ACHN (cell line): ENCODE results near the gene LMBR1.
"Not testable (repeated sequence)": the region's sequence is repeated elsewhere in the genome, so short reads cannot be mapped to it uniquely, and the experiment has no call there.

ENCODE experiments used
- DNase-seq: peaks from one replicate; pipeline ENCODE4 v3.0.0-alpha.2; 2015
- in situ Hi-C: cut with HindIII; loops from 2 replicates; pipeline ENCODE4 v1.10.0; 2017; ENCODE audit warnings: low sequenced_read_pairs, low pct_ligation_motif_present, low pct_unique_long_range_greater_than_20kb

Gene LMBR1

DNA sequence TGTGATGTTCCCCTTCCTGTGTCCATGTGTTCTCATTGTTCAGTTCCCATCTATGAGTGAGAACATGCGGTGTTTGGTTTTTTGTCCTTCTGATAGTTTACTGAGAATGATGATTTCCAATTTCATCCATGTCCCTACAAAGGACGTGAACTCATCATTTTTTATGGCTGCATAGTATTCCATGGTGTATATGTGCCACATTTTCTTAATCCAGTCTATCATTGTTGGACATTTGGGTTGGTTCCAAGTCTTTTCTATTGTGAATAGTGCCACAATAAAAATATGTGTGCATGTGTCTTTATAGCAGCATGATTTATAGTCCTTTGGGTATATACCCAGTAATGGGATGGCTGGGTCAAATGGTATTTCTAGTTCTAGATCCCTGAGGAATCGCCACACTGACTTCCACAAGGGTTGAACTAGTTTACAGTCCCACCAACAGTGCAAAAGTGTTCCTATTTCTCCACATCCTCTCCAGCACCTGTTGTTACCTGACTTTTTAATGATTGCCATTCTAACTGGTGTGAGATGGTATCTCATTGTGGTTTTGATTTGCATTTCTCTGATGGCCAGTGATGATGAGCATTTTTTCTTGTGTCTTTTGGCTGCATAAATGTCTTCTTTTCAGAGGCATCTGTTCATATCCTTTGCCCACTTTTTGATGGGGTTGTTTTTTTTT, 16.7 kb upstream of the LMBR1 start:
- in situ Hi-C loops, DNase-seq: not testable (repeated sequence)

DNA sequence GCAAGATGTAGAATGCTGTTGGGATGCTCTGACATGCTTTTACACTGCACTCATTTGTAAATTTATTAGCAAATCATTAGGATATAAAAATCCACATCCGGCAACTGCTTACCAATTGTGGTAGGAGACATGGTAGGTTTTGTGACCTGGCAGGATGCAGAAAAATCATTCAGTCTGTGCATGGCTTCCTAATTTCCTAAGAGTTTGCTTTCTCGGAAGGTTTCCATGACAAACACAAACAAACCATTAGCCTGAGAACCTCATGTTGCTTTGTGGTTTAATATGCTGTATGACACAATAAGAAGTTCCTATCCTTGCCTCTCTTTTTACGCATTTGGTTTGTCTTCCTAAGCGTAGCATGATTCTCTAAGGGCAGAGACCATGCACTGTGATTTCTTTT, 14.7 kb upstream of the LMBR1 start:
- DNase-seq = no peak
- in situ Hi-C loops = no loop called here

DNA sequence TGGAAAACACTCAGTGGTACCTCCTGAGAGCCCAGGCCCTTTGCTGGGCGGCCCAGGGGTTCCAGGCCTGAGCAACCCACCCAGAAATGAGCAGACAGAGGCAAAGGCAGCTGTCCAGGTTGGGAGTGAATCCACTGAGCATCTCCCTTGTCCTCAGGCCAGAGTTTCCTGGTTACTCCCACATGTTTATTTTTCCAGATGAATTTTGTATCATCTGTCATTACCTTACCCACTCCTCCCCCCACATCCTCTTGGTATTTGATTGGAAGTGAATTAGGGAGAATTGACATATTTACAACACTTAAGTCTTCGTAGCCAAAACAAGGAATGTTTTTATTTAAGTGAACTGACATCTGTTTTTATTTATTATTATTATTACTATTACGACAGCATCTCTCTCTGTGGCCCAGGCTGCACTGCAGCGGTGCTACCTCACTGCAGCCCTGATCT, 13.2 kb upstream of the LMBR1 start:
- in situ Hi-C loops = no loop called here
- DNase-seq = no peak

- in situ Hi-C loops = no loop called here
- DNase-seq = no peak
These were observed 10.4 kb upstream of the LMBR1 start for GRCh38 chr7:156903232-156903909.

DNA sequence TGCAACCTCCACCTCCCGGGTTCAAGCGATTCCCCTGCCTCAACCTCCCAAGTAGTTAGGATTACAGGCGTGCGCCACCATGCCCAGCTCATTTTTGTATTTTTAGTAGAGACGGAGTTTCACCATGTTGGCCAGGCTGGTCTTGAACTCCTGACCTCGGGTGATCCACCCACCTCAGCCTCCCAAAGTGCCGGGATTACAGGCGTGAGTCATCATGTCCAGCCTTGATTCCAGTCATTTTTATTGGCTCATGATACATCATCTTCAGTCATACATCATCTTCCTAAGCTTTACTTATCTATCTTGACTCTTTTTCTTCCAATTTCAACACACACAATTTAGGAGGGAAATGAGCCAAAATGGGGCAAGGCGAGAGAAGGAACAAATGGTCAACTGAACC, 7.1 kb upstream of the LMBR1 start:
- in situ Hi-C loops, DNase-seq: not testable (repeated sequence)

- peak; percentile 37 for DNase-seq
- in situ Hi-C loops = no loop called here
These were observed 6.0 kb upstream of the LMBR1 start for GRCh38 chr7:156898938-156899337.

DNA sequence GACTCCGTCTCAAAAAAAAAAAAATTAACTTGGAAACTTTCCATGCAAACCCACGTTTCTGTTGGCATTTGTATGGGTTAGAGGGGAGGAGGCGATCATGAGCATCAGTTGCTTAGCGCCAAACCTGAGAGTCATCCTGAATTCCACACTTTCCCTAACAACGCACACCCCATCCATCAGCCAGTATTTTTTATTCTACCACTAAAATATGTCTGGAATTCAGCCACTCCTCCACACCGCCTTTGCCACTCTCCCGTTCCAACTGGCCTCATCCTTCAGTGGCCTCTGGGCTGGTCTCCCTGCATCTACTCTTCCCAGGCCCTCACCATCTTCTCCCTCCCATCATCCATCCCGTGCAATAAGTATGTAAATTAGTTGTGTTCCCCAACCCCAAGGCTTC, 4.7 kb upstream of the LMBR1 start:
- peak; percentile 98 for DNase-seq
- in situ Hi-C loops = no loop called here

GRCh38 chr7:156896388-156897022, 3.5 kb upstream of the LMBR1 start:
- no peak for DNase-seq

DNA sequence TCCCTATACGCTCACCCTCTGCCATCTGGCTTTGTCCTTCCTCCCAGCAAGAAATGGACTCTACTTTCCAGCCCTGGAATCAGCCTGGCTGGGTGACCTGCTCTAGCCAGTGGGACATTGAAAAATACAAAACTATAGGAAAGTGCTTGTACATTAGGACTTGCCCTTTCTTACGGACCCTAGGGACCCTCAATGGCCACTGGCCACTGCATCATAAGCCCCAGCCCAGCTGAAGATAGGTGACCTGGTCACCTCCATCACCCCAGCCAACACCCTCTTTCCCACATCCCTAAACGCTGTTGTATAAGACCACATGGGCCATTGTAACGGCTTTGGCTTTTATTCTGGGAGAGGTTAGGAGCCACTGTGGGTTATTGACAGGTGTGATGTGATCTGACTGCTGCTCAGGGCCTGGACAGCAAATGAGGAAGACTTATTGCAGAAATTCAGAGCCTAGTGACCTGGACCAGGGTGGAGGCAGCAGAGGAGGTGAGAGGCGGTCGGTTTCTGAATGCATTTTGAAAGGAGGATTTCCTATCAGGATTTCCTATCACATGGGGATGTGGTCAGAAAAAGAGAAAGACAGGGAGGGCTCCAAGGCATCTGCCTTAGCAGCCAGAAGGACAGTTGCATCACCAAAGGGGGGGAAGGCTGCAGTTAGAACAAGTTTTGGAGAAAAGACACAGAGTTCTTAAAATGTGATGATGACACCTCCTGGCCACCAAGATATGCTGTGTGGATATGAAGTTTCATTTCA, 2.2 kb upstream of the LMBR1 start:
- in situ Hi-C loops = no loop called here
- DNase-seq = no peak

More at GRCh38 chr7:156896388-156897022, 3.5 kb upstream of the LMBR1 start:
- in situ Hi-C loops = no loop called here

DNA sequence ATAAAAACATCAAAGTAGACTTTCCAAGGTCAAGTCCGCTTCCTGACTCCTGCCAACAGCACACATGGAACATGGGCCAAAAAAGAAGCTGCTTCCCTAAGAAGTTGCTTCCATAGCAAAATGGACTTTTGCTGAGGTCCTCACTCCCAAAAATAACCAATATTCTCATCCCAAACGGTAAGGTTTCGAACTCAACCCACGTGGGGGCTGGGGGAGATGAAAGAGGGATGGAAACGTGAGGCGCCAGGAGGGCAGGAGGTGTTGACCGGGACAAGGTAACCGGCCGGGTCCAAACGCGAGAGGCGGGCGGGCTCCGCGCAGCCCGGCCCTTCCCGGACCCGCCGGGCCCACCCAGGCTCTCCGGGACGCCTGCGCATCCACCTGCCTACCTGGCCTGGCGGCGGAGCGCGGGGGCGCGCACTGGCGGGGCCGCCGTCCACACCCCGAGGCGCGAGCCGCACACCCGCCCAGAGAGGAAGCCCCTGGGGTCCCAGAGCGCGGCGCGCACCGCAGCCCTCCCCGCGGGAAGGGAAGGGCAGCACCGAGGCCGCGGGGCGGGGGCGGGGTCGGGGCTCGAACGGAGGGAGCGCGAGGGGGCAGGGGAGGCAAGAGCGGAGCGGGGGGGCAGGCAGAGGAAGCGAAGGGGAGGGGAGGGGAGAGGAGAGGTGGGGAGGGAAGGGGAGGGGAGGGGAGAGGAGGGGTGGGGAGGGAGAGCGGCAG, 742 bp downstream of the LMBR1 start:
- in situ Hi-C loops = no loop called here
- peak; percentile 68 for DNase-seq

DNA sequence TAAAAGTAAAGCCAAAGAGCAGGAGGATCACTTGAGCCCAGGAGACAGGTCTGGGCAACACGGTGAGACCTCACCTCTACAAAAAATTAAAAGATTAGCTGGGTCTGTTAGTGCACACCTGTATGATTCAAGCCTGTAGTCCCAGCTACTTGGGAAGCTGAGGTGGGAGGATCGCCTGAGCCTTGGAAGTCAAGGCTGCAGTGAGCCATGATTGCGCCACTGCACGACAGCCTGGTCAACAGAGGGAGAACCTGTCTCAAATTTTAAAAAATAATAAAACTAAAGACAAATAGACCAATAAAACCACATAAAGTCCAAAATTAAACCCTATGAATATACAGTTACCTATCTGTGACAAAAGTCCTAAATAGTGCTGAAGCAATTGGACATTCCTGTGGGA, 3.2 kb downstream of the LMBR1 start:
- DNase-seq = no peak
- in situ Hi-C loops = no loop called here

GRCh38 chr7:156889089-156889488, 3.9 kb downstream of the LMBR1 start:
- no peak for DNase-seq
- in situ Hi-C loops = no loop called here

GRCh38 chr7:156886020-156886795, 6.8 kb downstream of the LMBR1 start:
- DNase-seq = no peak

DNA sequence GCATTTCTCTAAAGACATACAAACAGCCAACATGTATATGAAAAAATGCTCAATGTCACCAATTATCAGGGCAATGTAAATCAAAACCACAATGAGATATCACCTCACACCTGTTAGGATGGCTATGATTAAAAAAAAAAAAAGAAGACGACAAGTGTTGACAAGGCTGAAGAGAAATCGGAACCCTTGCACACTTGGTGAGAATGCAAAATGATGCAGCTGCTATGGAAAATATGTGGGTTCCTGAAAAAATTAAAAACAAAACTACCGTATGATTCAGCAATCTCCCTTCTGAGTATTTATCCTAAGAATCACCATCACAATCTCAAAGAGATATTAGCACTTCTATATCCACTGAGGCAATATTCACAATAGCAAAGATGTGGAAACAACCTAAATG, 11.3 kb downstream of the LMBR1 start:
- DNase-seq = no peak
- in situ Hi-C loops = no loop called here

More at GRCh38 chr7:156886020-156886795, 6.8 kb downstream of the LMBR1 start:
- in situ Hi-C loops = no loop called here

- DNase-seq = no peak
- in situ Hi-C loops = no loop called here
These were observed 17.2 kb downstream of the LMBR1 start for GRCh38 chr7:156875766-156876165.

- in situ Hi-C loops, DNase-seq: not testable (repeated sequence)
These were observed 24.6 kb downstream of the LMBR1 start for GRCh38 chr7:156868363-156868762.

GRCh38 chr7:156865493-156865892, 27.5 kb downstream of the LMBR1 start:
- in situ Hi-C loops = no loop called here
- DNase-seq = no peak

GRCh38 chr7:156862022-156862421, 31.0 kb downstream of the LMBR1 start:
- DNase-seq, in situ Hi-C loops: not testable (repeated sequence)
